ENCODE measurements around the gene EPB41L1. TPM values are rescaled to one million over a fixed set of nuclear protein-coding genes. Genes with fewer than 3 reads are reported as not detected.

Gene EPB41L1
- total RNA-seq, 1 donor from 2014 or later, result 7.5 TPM

DNA sequence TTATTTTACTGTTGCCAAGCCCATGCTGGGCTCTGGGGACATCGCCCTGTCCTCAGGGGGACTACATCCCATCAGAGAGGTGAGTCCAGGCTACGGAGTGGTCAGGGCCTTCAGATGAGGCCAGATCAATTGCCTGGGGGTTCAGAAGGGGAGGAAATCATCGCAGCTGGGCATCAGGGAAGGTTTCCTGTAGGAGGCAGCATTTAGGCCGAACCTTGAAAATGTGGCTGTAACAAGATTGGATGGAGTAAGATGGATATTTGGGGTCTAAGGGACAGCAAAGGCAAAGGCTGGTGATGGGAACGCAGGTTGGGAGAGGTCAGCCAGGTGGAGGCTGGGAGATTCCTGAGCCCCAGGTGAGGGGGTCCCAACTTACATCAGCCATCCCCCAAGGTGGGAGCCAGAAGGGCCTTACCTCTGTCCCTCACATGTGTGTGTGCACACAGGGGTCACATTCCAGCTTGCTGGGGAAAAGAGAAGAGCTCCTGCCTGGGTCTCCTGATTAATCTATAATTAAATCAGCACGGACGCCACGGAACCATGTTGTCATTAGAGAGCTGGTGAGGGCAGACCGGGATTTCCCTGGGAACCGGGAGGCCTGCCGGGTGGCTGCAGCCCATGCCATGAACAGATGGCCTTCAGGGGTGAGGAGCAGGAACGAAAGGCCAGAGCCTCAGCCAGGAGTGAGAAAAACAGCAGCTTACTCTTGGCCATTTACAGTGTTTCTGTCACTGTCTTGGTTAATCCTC is 121.1 kb downstream of the EPB41L1 start:
- DNase-seq (ENCODE audit: low spot score), result no peak

GRCh38 chr20:36277546-36277945 is 123.0 kb downstream of the EPB41L1 start:
- DNase-seq (ENCODE audit: low spot score), result no peak

- no peak for DNase-seq (ENCODE audit: low spot score)
Measured at GRCh38 chr20:36279362-36279761, 124.8 kb downstream of the EPB41L1 start.

- DNase-seq (ENCODE audit: low spot score), result no peak
Measured at GRCh38 chr20:36279776-36280175, 125.2 kb downstream of the EPB41L1 start.

GRCh38 chr20:36281785-36282380 is 127.3 kb downstream of the EPB41L1 start:
- DNase-seq (ENCODE audit: low spot score), result no peak

Other genes starting within 250 kb of the EPB41L1 start
- gene SCAND1, start 200.2 kb upstream of the EPB41L1 start, total RNA-seq (ENCODE audit: insufficient read depth, low replicate concordance), result 21.4 TPM
- gene CNBD2, start 186.2 kb upstream of the EPB41L1 start, total RNA-seq (ENCODE audit: insufficient read depth, low replicate concordance), result 0.48 TPM
- 18.1 TPM for gene AAR2, start 81.7 kb downstream of the EPB41L1 start, total RNA-seq (ENCODE audit: insufficient read depth, low replicate concordance)
- 12.5 TPM for gene DLGAP4, start 151.6 kb downstream of the EPB41L1 start, total RNA-seq (ENCODE audit: insufficient read depth, low replicate concordance)